Measurements from ENCODE around the gene DNMT3A.

DNMT3A gene

DNA sequence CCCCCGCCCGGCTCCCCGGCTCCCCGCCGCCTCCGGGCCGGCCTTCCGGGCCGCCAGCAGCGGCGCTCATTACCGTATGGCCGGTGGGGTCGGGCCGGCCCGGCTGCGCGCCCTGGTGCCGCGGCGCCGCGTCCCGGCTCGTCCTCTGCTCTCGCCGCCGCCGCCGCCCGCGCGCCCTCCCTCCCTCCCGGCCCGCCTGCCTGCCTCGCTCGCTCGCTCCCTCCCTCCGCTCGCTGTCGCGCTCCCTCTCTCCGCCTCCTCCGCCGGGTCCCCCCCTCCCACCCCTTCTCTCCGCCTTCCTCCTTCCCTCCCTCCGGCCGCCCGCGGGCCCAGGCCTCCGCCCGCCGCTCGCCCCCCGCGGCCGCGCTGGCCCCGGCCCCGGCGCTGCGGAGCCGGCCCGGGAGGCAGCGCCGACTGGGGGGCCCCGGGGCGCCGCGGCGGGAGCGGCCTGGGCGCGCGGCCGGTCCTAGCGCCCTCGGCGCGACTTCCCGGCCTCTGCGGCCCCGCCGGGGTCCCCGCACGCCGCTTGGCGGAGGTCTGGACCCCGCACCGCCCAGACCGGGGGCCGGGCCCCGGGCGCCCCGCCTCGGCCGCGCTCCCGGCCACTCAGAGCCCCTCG, at the start of gene DNMT3A:
DNMT3A (minus strand) TSS at position 173 of the 619 bp plus-strand sequence. CDS start 27,941 bp downstream, outside the sequence.
- peak; percentile 34 to 51 (median 45) for DNase-seq

GRCh38 chr2:25389161-25389560, 47.4 kb upstream of the DNMT3A start:
- DNase-seq: no peak

- DNase-seq: peak in 1 of 6 experiments; percentile 8
These were observed 46.8 kb upstream of the DNMT3A start for GRCh38 chr2:25388491-25388890.

DNA sequence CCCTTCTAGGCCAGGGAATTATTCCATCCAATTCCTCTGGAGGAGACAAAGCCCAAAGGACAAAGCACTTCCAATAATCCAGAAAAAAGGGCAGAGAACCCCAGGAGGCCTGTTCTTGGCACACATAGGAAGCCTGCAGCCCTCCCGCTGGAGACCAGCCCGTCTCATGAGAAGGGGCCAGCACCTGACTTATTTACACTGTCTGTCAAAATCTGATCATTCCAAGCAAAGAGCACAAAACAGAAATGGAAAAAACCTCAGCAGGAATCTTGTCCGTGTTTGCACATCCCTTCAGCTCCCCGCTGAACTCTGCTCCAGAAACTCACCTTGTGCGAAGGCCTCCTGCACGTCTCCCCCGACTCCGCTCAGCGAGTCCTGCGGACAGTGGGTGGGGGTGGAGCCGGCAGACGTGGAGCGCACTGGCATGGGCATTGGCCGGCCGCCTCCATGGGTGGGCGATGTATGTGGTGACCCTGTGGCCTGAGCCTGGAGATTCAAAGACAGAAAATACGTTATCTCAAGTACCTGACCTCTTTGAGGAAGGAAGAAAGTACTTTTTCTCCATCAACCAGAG, 46.2 kb upstream of the DNMT3A start:
- DNase-seq: no peak

DNA sequence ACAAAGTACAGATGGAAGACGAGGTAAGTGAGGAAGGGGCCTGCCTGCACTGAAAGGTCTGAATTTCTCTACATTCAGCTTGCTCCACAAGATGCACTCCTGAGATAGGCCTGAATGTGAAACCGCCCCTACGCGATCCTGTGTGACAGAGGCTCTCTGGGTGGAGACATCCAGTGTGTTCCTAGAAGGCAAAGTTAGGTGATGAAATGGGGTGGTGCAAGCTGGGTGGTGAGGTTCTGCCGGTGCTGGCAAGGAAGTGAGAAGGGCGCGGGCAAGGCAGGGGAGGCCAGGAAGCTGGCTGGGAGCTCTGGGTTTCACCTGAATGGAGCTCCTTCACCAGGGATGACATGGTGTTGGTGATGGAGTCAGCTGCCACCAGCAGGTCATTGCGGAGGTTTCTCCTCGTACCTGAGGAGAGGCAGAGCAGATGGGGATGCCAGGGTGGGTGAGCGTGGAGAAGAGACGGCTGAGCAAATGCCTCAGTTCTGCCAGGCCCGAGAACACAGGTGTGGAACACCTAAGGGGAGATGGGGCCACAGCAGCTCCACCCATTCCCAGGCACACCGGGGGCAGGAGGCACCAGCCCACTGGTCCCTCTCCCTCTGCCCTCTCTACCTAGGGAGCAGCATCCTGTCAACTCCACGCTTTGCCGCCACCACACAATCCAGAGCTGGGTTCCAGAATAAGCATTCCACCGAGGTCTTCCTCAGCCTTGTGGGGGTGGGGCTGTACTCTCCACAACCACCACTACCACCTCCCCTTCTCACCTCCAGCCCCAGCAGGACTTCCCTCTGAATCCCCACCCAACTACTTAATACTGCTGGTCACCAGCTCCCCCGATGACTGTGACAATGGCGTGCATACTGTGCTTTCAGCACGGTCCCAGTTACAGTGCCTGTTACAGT, 45.5 kb upstream of the DNMT3A start:
- no peak for DNase-seq

- DNase-seq: no peak
These were observed 44.2 kb upstream of the DNMT3A start for GRCh38 chr2:25385910-25386309.

DNA sequence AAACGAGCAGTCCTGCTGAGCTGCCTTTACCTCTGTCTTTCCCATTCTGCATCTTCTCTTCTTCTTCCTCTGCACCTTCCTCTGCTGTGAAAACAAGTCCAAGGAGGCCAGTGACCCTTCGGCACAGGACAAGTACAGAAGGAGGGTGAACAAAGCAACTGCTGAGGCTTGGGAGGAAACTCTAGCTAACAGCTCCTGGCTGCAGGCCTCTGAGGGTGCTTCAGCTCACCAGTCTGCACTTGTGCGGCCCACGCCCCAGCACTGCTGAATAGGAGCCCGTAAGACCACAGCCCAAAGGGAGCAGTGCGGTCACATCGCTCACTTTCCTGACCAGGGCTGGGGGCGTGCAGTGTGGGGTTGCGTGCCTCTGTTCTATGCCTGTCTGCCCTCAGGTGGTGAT, 42.1 kb upstream of the DNMT3A start:
- DNase-seq: no peak

GRCh38 chr2:25381502-25381901, 39.8 kb upstream of the DNMT3A start:
- DNase-seq: no peak

- no peak for DNase-seq
These were observed 39.1 kb upstream of the DNMT3A start for GRCh38 chr2:25380586-25381375.

- DNase-seq: no peak
These were observed 38.3 kb upstream of the DNMT3A start for GRCh38 chr2:25380023-25380422.

GRCh38 chr2:25379535-25379934, 37.8 kb upstream of the DNMT3A start:
- DNase-seq: no peak

DNA sequence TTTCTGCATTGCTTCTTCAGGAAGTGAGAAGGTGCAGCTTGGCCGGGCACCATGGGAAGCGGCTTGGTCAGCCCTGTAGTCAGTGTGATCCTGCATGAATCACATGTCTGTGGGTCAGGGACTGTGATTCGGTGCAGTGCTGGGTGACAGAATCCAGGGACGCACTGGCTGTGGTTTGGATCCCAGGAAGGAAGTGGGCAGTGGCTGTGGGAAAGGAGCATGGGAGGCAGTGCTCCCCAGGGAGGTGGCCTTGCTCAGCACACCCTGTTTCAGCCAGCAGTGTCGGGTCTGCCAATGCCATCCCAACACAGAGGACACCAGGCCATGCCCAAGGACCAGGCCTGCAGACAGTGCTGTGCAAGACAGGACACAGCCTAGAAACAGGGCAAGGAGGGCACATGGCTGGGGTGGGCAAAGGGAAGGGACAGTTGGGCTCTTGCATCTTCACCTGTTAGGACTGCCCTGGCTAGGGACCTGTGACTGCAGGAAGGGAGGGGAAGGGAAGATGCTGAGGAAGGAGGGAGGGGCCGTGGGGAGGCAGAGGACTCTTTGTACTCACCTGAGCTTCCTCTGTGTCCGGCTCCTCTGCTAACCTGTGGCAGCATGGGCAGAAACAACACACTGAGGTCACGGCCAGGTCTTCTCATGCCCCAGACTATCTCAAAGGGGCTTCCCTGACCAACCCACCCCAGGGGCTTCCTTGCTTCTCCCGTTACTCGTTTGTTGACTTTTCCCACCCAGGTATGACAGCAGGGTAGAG, 37.2 kb upstream of the DNMT3A start:
- DNase-seq: no peak

DNA sequence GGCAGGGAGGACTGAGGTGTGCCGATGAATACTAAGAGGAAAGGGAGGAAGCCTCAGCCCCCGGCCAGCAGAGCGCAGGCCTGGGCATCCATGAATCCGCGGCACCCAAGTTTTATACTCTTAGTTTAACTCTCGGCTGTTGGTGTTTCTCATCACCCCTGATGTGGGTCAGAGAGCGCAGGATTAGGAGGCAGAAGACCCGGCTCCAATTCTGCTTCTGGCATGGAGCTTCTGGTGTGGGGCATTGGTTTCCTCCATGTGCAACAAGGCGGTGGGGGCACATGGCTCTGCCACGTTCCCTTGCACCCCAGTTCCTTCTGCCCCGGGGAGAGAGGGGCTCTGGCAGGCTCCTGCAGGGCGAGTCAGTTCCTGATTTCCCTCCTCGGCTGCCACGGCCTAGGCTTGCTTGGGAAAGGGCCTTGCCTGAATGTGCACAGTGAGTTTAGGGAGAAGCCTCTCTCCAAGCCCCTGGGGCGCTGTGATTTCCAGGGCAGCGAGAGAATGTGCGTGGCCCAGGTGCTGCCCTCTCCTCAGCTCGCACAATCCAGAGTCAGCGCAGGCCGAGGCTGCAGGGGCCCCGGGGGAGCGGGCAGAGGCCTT, 36.2 kb upstream of the DNMT3A start:
- DNase-seq: no peak

DNA sequence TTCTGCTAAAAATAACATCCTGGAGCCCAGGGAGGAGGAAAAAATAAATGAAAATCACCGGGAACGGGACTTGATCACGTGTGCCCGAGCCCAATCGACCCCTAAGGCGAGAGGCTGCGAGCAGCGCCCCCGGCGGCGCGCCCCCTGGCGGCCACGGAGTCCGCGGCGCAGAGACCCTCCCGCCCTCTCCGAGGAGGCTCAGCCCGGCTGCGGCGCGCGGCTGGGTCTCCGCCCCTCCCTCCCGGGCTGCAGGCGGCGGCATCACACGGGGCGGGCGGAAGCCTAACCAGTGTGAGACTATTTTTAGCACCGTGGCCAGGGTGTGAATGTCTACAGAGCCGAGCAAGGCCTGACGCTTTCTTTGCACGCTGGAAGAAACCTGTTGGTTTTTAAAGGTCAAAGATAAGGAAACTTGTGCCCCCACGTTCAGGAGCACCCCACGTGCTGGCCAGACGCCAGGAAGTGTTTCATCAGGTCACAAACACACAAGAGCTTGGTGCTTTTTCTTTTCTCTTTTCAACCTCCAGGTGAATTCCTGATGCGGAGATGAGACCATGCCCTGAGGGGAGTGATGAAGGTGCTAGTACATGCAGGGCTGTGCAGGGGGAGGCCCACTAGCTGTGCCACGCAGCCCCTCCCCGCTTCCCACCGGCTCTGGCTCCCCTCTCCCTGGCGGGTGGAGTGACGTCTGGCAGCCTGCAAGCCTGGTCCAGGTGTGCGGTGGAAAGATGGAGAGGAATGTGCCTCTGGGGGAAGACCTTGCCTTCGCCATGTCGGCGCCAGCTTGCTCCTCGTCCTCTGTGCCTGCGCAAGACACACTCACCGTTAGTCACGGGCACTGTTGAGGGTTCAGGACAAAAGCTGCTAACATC, 35.3 kb upstream of the DNMT3A start:
- peak; percentile 81 to 93 (median 86) for DNase-seq

- no peak for DNase-seq
These were observed 34.3 kb upstream of the DNMT3A start for GRCh38 chr2:25375989-25376545.

GRCh38 chr2:25375371-25375988, 33.8 kb upstream of the DNMT3A start:
- DNase-seq: no peak

- no peak for DNase-seq
These were observed 33.1 kb upstream of the DNMT3A start for GRCh38 chr2:25374827-25375226.

GRCh38 chr2:25374411-25374810, 32.7 kb upstream of the DNMT3A start:
- DNase-seq: no peak

GRCh38 chr2:25373269-25373981, 31.7 kb upstream of the DNMT3A start:
- DNase-seq: no peak
